Limb (tissue), 2 donors: ENCODE results near the gene KCNA2.
A peak's percentile ranks its signal among the peaks of the same experiment; 100 is the strongest.

Experiments
- DNase-seq, 2 donors: peaks; one replicate each; pipeline ENCODE4 v3.0.0-alpha.2; 2016; ENCODE audit errors: extremely low spot score in 2 of 2

Gene KCNA2

DNA sequence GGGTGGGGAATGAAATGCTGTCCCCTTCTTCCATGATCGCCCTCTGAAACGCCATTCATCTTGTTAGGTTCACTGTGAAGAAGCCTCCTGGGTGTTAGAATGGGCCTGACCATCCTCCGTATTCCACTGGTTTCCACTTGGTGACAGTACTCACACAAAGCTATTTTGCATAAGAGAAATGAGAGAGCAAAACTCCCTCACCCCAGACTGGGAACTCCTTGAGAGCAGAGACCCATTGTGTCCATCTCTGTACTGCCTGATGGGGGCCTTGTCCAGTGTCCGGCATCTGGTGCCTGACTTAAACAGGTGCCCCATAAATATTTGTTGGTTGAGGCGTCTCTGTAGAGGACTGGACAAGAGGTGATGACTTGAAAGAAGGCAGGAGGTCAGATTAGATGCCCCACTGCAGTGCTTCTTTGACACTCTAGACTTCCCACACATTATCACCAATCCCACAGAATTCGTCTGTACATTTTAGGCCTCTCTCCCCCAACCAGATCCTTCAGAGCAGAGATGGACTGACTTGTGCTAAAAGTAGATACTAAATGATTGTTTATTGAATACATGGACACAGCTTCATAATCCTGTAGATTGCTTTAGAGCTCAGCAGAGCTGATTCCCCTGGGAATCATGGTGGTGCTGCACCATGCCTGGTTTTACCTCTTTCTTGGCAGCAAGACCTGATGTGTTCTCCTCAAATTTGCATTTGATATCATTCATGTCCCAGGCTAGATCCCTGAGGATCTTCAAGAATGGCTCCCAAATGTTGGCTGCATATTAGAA lies 22.4 kb upstream of the KCNA2 start:
- no peak for DNase-seq

GRCh38 chr1:110627764-110628163 lies 21.6 kb upstream of the KCNA2 start:
- DNase-seq: no peak

- no peak for DNase-seq
These were observed 20.7 kb upstream of the KCNA2 start for GRCh38 chr1:110626889-110627288.

DNA sequence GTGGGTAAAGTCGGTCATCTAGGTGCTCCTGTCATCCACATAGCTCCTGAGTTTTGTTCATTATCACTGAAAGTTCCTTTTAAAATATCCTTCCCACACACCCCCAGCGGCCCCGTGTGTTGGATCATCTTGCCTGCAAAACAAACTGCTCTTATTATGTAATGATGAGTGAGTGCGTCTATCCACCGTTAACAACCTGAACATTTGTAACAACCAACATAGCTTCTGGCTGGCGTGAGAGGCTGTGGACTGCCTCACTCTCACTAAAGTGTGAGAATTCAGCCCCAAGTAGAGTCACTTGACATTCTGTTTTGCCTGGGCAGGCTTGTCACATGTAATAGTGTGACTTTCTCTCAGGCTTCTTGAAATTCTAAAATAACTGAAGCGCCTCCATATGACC lies 14.5 kb upstream of the KCNA2 start:
- DNase-seq: no peak

DNA sequence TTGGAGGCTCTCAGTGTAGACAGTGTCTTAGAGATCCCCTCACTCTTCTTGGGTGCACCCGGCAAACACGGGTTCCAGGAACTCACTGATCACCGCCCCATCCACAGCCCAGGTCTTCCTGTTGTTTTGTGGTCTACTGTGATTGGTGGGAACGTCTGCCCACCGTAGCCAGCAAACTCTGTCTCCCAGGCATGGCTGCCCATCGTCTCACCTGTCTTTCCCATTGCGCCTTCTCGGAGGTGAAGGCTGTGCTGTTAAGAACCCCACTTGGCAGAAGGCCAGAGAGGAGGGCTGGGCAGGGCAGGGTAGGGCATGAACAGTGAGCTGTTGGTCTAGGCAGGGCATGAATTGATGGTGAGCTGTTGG lies 14.1 kb upstream of the KCNA2 start:
- DNase-seq: no peak

GRCh38 chr1:110619412-110620249 lies 13.5 kb upstream of the KCNA2 start:
- DNase-seq: peak; percentile 69 to 86

DNA sequence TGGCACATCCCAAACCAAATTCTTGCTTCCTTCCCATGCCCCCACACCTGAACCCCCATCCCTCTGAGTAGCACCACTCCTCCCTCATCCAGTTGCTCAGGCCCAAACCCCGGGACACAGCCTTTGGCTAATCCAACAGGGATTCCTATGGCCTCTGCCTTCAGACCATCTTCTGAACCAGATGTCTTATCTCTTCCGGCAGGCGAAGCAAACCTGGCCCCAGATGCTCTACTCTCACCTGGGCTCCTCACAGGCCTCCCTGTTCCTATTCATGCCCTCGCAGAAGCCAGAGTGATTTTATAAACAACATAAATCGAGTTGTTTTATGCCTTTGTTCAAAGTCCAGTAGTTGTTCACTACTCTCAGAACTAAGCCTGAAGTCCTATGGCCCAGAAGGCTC lies 12.5 kb upstream of the KCNA2 start:
- DNase-seq: no peak

- DNase-seq: no peak
These were observed 11.4 kb upstream of the KCNA2 start for GRCh38 chr1:110617589-110617988.

DNA sequence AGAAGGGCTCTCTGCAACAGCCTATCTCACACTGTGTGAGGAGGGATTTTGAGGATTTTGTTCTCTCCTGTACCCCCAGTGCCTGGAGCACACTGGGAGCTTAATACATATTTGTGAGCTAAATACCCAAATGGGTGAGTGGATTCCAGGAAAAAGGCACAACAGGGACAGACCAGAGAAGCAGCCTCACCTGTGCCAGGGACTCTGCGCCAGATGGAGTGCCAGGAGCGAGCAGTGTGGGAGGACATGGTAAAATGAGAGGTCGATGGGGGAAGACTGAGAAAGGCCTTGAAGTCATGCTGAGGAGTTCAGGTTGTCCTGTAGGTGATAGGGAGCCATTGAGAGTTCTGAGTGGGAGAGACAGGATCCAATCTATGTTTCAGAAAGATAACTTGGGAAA lies 11.0 kb upstream of the KCNA2 start:
- DNase-seq: no peak

GRCh38 chr1:110616587-110616986 lies 10.4 kb upstream of the KCNA2 start:
- no peak for DNase-seq

- DNase-seq: peak; percentile 39 to 82
These were observed 9.5 kb upstream of the KCNA2 start for GRCh38 chr1:110615548-110616130.

GRCh38 chr1:110612060-110612745 lies 6.0 kb upstream of the KCNA2 start:
- DNase-seq: no peak

GRCh38 chr1:110610696-110611286 lies 4.6 kb upstream of the KCNA2 start:
- DNase-seq: no peak

GRCh38 chr1:110610084-110610483 lies 3.9 kb upstream of the KCNA2 start:
- no peak for DNase-seq

GRCh38 chr1:110608247-110608646 lies 2.1 kb upstream of the KCNA2 start:
- DNase-seq: no peak

GRCh38 chr1:110607536-110608230 lies 1.5 kb upstream of the KCNA2 start:
- DNase-seq: no peak

DNA sequence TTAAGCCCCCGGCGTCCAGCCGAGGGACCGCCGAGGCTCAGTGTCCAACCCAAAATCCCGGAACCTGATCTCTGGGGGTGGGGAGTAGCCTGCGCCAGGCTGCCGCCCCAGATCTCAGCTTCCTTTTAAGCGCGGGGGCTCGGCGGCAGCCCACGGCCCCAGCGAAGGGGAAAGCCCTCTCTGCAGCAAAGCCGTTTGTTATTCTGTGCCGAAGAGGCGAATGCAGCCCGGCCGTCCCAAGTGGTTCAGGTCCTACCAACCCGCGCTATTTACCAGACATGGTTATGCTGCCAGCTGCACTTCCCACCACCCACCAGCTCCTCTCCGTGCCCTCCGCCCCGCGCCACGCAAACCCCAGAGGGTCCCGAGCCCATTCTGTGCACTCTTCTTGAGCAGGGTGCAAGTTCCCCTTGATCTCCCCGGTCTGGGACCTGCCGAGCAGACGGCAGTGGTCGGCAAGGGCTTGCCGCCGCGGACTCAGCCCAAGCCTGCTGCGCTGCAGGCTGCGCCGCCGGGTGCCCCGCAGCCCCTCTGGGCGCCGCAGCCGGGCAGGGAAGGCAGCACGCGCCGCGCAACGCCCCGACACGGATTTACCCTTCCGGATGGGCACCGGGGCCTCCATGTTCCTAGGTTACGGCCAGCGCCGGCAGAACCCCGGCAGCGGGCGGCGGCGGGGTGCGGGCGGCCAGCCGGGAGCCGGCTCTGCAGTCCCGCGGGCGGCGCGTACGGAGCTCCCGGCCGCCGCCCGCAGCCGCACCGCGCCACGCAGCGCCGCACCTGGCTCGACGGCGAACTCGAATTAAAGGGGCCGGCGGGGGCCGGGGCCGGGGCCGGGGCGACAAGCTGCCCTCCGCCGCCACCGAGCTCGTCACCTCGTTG lies 738 bp upstream of the KCNA2 start:
- DNase-seq: peak in 1 of 2 donors; percentile 60

- DNase-seq: no peak
These were observed 712 bp downstream of the KCNA2 start for GRCh38 chr1:110605446-110605845.

DNA sequence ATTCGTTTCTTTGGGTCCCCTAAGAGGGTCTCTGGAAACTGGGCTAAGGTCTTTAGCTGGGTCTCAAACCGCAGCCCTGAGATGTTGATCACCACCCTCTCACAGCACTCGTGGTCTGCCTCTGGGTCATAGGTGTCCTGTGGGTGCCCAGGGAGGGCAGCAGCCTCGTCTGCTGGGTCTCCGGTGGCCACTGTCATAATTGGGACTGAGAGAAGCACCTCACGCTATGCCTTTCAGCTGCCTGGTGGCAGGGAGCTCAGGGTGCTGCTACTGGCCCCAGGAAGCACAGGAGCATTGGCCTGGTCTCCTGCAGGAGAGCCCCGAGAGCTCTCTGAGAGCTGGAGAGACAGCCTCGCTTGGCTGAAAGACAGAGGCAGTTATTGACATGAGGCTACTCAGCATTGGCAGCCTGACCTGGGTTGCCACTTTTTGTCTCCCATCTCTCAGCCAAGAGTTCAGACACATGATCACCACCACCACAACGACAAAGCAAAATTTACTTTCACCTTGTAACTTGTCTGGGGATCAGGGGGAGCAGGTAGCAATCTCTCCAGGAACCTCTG lies 1.5 kb downstream of the KCNA2 start:
- DNase-seq: no peak

DNA sequence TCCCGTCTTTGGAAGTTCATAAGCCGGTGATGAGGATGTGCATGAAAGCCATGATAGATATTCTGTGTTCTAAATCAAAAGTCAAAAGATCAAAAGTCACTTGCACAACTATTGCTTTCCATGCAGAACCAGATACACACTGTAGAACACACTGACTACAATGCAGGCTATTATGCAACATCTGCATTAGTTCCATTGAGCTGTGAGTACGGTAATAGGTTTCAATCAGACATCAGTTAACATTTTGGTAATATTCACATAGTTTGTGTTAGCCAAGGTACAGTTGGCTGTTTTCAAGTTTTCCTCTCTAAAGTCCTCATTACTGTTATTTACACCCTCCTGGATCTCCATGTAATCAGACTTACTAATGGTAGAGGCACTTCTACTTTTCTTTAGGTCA lies 3.1 kb downstream of the KCNA2 start:
- DNase-seq: no peak
